ENCODE results near the gene GATA1.

DNA sequence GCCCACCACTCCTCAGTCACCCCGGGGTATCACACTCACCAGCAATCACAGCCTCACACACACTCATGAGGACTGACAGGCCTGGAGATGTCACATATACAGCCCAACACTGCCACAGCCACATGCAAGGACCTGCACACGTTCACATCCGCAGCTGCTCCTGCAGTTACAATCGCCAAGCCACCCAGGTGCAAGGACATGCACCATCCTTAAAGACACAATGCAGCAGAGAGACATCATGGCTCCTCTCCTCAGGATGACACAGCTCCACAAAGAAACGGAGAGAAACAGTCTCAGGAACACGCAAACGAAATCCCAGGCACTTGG, 48.0 kb downstream of the GATA1 start:
- TF ChIP-seq, protein P1, sequence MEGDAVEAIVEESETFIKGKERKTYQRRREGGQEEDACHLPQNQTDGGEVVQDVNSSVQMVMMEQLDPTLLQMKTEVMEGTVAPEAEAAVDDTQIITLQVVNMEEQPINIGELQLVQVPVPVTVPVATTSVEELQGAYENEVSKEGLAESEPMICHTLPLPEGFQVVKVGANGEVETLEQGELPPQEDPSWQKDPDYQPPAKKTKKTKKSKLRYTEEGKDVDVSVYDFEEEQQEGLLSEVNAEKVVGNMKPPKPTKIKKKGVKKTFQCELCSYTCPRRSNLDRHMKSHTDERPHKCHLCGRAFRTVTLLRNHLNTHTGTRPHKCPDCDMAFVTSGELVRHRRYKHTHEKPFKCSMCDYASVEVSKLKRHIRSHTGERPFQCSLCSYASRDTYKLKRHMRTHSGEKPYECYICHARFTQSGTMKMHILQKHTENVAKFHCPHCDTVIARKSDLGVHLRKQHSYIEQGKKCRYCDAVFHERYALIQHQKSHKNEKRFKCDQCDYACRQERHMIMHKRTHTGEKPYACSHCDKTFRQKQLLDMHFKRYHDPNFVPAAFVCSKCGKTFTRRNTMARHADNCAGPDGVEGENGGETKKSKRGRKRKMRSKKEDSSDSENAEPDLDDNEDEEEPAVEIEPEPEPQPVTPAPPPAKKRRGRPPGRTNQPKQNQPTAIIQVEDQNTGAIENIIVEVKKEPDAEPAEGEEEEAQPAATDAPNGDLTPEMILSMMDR (IDR thresholded peaks at IDR 0.05; ENCODE audit: insufficient read depth, low read depth, low read length): no peak
- no peak for TF ChIP-seq EZH2 (IDR thresholded peaks at IDR 0.05; ENCODE audit: insufficient read depth, low read length)
